ENCODE measurements around the gene LTBP1.

- TF ChIP-seq EZH2 (IDR thresholded peaks at IDR 0.05; ENCODE audit: low read length) (no peak), CTCF (optimal IDR thresholded peaks at IDR 0.05 in 1 of 3, IDR thresholded peaks at IDR 0.05 in 1 of 3, conservative IDR thresholded peaks at IDR 0.05 in 1 of 3; ENCODE audit: extremely low read depth in 1 of 3, insufficient read depth in 2 of 3, low read length in 3 of 3) (no peak)
Observed at GRCh38 chr2:33131111-33131510, 184.4 kb downstream of the LTBP1 start.

All from keratinocyte (primary cell).